22Rv1 (cell line): ENCODE results near the gene VSIG10L.

Experiments
- H3K27ac ChIP-seq: fragments of 450-650 bp; 2 replicates; pipeline ENCODE4 v1.5.1; 2017
- ZFX ChIP-seq: fragments of 450-650 bp; IDR thresholded peaks from 2 replicates; pipeline ENCODE4 v1.6.1; 2017; ENCODE audit warnings: antibody characterized with exemption, borderline replicate concordance
- TF ChIP-seq, protein P1 (sequence below): fragments of 450-650 bp; IDR thresholded peaks from 2 replicates; pipeline ENCODE4 v1.5.1; 2017; ENCODE audit warnings: mild to moderate bottlenecking

The VSIG10L gene

DNA sequence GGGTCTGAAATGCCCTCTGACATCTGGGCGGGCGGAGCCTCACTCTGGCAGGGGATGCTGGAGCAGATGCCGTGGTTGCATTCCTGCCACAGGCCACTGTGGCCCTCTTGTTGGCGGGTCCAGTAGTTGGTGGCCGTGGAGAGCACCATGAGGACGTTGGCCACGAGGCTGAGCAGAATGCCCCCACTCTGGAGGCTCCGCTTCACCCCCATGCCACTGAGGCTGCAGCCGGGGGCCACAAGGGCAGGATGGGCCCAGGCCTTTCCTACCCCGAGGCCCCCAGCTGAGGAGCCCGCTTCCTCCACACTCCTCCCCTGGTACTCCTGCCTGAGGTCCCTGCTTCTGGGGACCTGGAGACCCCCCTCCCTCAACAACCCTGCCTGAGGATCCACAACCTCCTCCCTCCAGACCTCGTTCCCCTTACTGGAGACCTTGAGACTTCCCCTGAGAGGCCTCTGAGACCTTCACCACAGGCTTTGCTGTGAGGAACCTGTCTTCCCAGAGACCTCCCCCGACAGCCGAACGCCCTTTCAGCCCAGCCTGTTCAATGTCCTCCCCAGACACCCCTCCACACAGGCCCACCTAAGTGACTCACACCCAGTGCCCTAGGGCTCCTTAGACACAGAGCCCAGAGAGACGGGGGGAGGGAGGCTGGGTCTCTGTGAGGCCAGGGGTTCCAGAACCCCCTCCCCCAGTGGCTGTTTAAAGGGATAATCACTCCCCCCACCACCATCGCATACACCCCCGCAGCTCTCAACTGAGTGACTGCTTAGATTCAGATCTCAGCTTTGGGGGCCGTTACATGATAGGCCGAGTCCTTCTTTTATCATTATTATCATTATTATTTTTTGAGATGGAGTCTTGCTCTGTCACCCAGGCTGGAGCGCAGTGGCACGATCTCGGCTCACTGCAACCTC, 26.7 kb upstream of the VSIG10L start, which contains the start of gene CLDND2:
Gene CLDND2, minus strand, starts transcription at position 638 of the 917 bp plus-strand sequence. Its CDS starts 426 bp downstream, at position 212.
- H3K27ac ChIP-seq = peak within 1 kb of the TSS; percentile 99
- TF ChIP-seq ZFX = no peak
- TF ChIP-seq, protein P1, sequence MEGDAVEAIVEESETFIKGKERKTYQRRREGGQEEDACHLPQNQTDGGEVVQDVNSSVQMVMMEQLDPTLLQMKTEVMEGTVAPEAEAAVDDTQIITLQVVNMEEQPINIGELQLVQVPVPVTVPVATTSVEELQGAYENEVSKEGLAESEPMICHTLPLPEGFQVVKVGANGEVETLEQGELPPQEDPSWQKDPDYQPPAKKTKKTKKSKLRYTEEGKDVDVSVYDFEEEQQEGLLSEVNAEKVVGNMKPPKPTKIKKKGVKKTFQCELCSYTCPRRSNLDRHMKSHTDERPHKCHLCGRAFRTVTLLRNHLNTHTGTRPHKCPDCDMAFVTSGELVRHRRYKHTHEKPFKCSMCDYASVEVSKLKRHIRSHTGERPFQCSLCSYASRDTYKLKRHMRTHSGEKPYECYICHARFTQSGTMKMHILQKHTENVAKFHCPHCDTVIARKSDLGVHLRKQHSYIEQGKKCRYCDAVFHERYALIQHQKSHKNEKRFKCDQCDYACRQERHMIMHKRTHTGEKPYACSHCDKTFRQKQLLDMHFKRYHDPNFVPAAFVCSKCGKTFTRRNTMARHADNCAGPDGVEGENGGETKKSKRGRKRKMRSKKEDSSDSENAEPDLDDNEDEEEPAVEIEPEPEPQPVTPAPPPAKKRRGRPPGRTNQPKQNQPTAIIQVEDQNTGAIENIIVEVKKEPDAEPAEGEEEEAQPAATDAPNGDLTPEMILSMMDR = no peak

- H3K27ac ChIP-seq = peak overlapping the region; percentile 99
These were observed 25.8 kb upstream of the VSIG10L start for GRCh38 chr19:51367565-51368365.

GRCh38 chr19:51367255-51367564, 25.3 kb upstream of the VSIG10L start:
- peak overlapping the region; percentile 99 for H3K27ac ChIP-seq
- TF ChIP-seq, protein P1 = no peak
- TF ChIP-seq ZFX = no peak

More at GRCh38 chr19:51367565-51368365, 25.8 kb upstream of the VSIG10L start:
- no peak for TF ChIP-seq ZFX
- TF ChIP-seq, protein P1 = peak; percentile 5; the same call in 1 of the 2 replicates

- TF ChIP-seq, protein P1 = no peak
- TF ChIP-seq ZFX = no peak
- H3K27ac ChIP-seq = peak overlapping the region; percentile 99
These were observed 24.7 kb upstream of the VSIG10L start for GRCh38 chr19:51366389-51367254.

- peak within 1 kb of the TSS; percentile 99 for H3K27ac ChIP-seq
These were observed 24.0 kb upstream of the VSIG10L start, which contains the start of gene ETFB for GRCh38 chr19:51365965-51366388. Gene ETFB (minus strand): TSS chr19:51366388. CDS start chr19:51366326, 62 bp downstream.

More at GRCh38 chr19:51365965-51366388, 24.0 kb upstream of the VSIG10L start, which contains the start of gene ETFB:
- TF ChIP-seq, protein P1 = no peak
